Esophagus squamous epithelium (tissue), 4 donors: ENCODE results near the gene PBX3.

ENCODE experiments used
- CTCF ChIP-seq, 6 experiments: fragments of 450-650 bp in 4 of 6; fragments of 200-600 bp in 2 of 6; sonication (generic) in 2 of 6; IDR thresholded peaks; one replicate each; pipeline ENCODE4 v1.5.1; 2016 to 2019; ENCODE audit warnings: antibody characterized with exemption in 6 of 6, mild to moderate bottlenecking in 4 of 6, moderate library complexity in 4 of 6
- POLR2A ChIP-seq, 4 donors: fragments of 450-650 bp; IDR thresholded peaks; one replicate each; pipeline ENCODE4 v1.6.1; 2017; ENCODE audit warnings: antibody characterized with exemption in 4 of 4, mild to moderate bottlenecking in 4 of 4, moderate library complexity in 3 of 4

DNA sequence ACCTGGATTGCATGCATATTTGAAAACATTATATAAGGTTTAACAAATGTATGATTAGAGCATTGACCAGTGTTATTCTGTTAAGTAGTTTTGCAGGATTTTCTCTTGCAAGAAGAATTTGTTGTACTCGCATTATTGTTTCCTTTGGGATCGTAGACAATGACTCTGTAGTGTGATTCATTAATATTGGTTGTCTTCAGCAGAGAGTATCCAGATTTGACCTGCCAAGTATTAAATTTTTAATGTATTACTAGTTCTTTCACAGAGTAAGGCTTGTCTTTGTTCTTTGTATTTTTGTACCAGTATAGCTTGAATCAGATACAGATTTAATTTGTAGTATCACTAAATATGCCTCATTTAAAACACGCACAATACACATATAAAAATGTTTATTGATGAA, 155.0 kb downstream of the PBX3 start:
- TF ChIP-seq CTCF (IDR thresholded peaks at IDR 0.05) (no peak), POLR2A (IDR thresholded peaks at IDR 0.05) (no peak)
